Choroid plexus epithelial cell (primary cell): Measurements from ENCODE around the gene GALNT14.

Source experiments
- DNase-seq: peaks from one replicate; pipeline ENCODE4 v3.0.0-alpha.2; 2010; ENCODE audit warnings: low read depth
- H3K4me3 ChIP-seq: 2 replicates; pipeline ENCODE4 v1.5.1; 2011; ENCODE audit warnings: low read depth, mild to moderate bottlenecking, control low read depth, low read length, moderate library complexity
- CTCF ChIP-seq: conservative IDR thresholded peaks from 2 replicates; pipeline ENCODE4 v1.5.1; 2011; ENCODE audit warnings: low read depth, mild to moderate bottlenecking, control low read depth, inconsistent platforms, low read length, moderate library complexity

The GALNT14 gene

GRCh38 chr2:30974554-30974953 is 163.7 kb downstream of the GALNT14 start:
- TF ChIP-seq CTCF = no peak
- H3K4me3 ChIP-seq = no peak overlapping the region
- no peak for DNase-seq

GRCh38 chr2:30974092-30974491 is 164.1 kb downstream of the GALNT14 start:
- no peak for DNase-seq
- no peak for TF ChIP-seq CTCF
- no peak overlapping the region for H3K4me3 ChIP-seq

DNA sequence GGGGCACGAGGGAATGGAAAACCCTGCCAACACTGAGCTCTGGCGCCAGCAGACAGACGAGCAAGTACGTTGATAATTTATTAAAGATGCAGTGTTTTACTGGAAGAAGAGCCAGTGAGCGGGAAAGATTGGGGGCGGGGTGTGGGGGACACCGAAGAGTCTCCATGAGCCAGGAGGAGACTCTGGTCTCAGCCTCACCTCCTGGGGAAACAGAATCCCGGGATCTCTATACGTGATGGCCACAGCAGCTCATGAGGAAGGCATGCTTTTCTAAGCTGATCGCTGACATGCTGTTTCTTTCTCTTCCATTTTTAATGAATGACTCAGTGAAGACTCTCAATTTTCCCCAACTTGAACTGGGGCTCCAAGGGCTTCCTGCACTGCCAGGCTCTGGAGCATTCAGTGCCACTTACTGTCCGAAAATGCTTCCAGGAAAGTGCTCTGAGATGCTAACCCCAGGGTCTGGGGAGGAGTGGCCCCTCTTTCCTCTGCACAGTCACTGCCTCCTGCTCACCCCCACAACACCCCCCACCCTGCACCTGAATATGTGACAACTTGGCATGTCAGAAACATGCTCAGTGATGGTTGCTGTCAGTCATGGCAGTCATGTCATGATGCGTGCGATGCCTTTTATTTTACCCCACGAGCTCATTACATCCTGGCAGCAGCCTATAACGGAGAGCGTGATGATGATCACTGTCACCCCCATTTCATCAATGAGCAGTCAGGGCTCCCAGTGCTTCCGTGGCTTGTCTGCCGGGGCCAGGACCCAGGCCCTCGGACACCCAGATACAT is 166.8 kb downstream of the GALNT14 start:
- DNase-seq = no peak
- H3K4me3 ChIP-seq = no peak overlapping the region
- TF ChIP-seq CTCF = no peak

GRCh38 chr2:30968660-30969397 is 169.4 kb downstream of the GALNT14 start:
- DNase-seq = no peak
- no peak overlapping the region for H3K4me3 ChIP-seq
- TF ChIP-seq CTCF = no peak

GRCh38 chr2:30966786-30967185 is 171.5 kb downstream of the GALNT14 start:
- no peak overlapping the region for H3K4me3 ChIP-seq
- no peak for TF ChIP-seq CTCF
- no peak for DNase-seq

- no peak overlapping the region for H3K4me3 ChIP-seq
- no peak for DNase-seq
- no peak for TF ChIP-seq CTCF
Observed at GRCh38 chr2:30965022-30965531, 173.2 kb downstream of the GALNT14 start.
